Measurements from ENCODE around the gene FLNB. TPM values are rescaled to one million over a fixed set of nuclear protein-coding genes. Genes with fewer than 3 reads are reported as not detected.

Gene FLNB
- total RNA-seq, 1 donor from 2014 or later = 83.3 TPM

GRCh38 chr3:58152225-58153015, 144.2 kb downstream of the FLNB start:
- Histone ChIP-seq H3K4me1 (no peaks in the 10 kb centered on the region), H3K9me3 (no peaks in the 10 kb centered on the region), H3K27ac (no peak overlapping the region), H3K4me3 (no peak overlapping the region), H3K36me3 (peaks cover 91% of the 10 kb centered on the region), H3K27me3 (ENCODE audit: low read depth) (no peaks in the 10 kb centered on the region)
- no peak for DNase-seq
- TF ChIP-seq CTCF (IDR thresholded peaks at IDR 0.05) = no peak
- ATAC-seq = no peak
- intact Hi-C loops (cut with DNase I) = no loop called here

- intact Hi-C loops (cut with DNase I) = no loop called here
- no peaks in the 10 kb centered on the region for H3K4me1 ChIP-seq
- DNase-seq = no peak
- no peak overlapping the region for H3K4me3 ChIP-seq
- no peak for TF ChIP-seq CTCF (IDR thresholded peaks at IDR 0.05)
- no peaks in the 10 kb centered on the region for H3K27me3 ChIP-seq (ENCODE audit: low read depth)
- ATAC-seq = no peak
- H3K9me3 ChIP-seq = no peaks in the 10 kb centered on the region
- H3K27ac ChIP-seq = no peak overlapping the region
- H3K36me3 ChIP-seq = peaks cover 91% of the 10 kb centered on the region
Measured at GRCh38 chr3:58153371-58153770, 145.1 kb downstream of the FLNB start.

- Histone ChIP-seq H3K27me3 (ENCODE audit: low read depth) (no peaks in the 10 kb centered on the region), H3K9me3 (no peaks in the 10 kb centered on the region), H3K4me1 (no peaks in the 10 kb centered on the region), H3K36me3 (peaks cover 91% of the 10 kb centered on the region), H3K4me3 (no peak overlapping the region), H3K27ac (no peak overlapping the region)
- TF ChIP-seq CTCF (IDR thresholded peaks at IDR 0.05) = no peak
- intact Hi-C loops (cut with DNase I) = no loop called here
- ATAC-seq (no peak), DNase-seq (no peak)
Measured at GRCh38 chr3:58154626-58155449, 146.6 kb downstream of the FLNB start.

- TF ChIP-seq CTCF (IDR thresholded peaks at IDR 0.05) = no peak
- intact Hi-C loops (cut with DNase I) = no loop called here
- Histone ChIP-seq H3K4me1 (no peaks in the 10 kb centered on the region), H3K36me3 (peaks cover 84% of the 10 kb centered on the region), H3K9me3 (no peaks in the 10 kb centered on the region), H3K27me3 (ENCODE audit: low read depth) (no peaks in the 10 kb centered on the region), H3K4me3 (no peak overlapping the region), H3K27ac (no peak overlapping the region)
- DNase-seq = no peak
- ATAC-seq = no peak
Measured at GRCh38 chr3:58155838-58156237, 147.6 kb downstream of the FLNB start.

- DNase-seq (no peak), ATAC-seq (no peak)
- H3K27ac ChIP-seq = no peak overlapping the region
- H3K36me3 ChIP-seq = peaks cover 72% of the 10 kb centered on the region
- intact Hi-C loops (cut with DNase I) = no loop called here
- no peak for TF ChIP-seq CTCF (IDR thresholded peaks at IDR 0.05)
- H3K4me1 ChIP-seq = peaks cover 11% of the 10 kb centered on the region
- H3K4me3 ChIP-seq = no peak overlapping the region
- H3K27me3 ChIP-seq (ENCODE audit: low read depth) = no peaks in the 10 kb centered on the region
- H3K9me3 ChIP-seq = no peaks in the 10 kb centered on the region
Measured at GRCh38 chr3:58157700-58158099, 149.5 kb downstream of the FLNB start.

Measured in lower lobe of right lung (tissue), 2 donors.